ENCODE results near the gene HTRA3. TPM values are rescaled to one million over a fixed set of nuclear protein-coding genes. Genes with fewer than 3 reads are reported as not detected.

Gene HTRA3
- polyA plus RNA-seq, 1 donor, result 15.5 TPM

DNA sequence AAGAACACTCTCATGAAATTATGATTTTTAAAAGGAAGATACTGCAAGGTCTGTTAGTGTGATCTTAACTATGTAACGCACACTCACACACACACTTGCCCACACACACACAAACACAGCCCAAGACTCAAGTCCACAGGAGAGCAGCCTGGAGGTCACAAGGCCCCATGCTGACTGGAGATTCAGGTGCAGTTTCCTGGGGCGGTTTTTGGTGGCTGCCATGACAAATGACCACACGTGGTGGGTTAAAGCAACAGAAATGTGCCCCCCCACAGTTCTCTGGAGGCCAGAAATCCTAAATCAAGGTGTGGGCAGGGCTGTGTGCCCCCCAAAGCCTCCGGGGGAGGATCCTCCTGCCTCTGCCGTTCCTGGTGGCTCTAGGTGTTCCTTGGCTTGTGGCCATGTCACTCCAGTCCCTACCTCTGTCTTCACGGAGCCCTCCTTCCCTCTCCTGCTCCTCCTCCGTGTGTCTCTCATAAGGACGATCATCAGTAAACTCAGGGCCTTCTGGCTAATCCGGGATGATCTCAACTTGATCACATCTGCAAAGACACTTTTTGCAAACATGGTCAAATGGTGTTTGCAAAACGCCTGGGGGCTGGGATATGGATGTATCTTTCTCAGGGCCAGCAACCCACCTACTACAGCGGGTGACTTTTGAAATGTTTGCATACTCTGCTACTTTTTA, 9.7 kb upstream of the HTRA3 start:
- H3K27me3 ChIP-seq (ENCODE audit: control insufficient read depth, insufficient read depth, low read length), result no peaks in the 10 kb centered on the region
- no peaks in the 10 kb centered on the region for H3K4me1 ChIP-seq (ENCODE audit: control insufficient read depth, insufficient read depth, low read length)
- H3K36me3 ChIP-seq (ENCODE audit: control insufficient read depth, insufficient read depth, low read length), result no peaks in the 10 kb centered on the region
- H3K4me3 ChIP-seq (ENCODE audit: low read length), result no peak overlapping the region
- no CpG with 5 or more reads among the region's 11 CpGs for WGBS (ENCODE audit: insufficient coverage, low lambda C conversion rate)
- no peaks in the 10 kb centered on the region for H3K9me3 ChIP-seq (ENCODE audit: control insufficient read depth, low read depth, low read length)
- no peak overlapping the region for H3K27ac ChIP-seq (ENCODE audit: low read length)
- DNase-seq, result no peak

DNA sequence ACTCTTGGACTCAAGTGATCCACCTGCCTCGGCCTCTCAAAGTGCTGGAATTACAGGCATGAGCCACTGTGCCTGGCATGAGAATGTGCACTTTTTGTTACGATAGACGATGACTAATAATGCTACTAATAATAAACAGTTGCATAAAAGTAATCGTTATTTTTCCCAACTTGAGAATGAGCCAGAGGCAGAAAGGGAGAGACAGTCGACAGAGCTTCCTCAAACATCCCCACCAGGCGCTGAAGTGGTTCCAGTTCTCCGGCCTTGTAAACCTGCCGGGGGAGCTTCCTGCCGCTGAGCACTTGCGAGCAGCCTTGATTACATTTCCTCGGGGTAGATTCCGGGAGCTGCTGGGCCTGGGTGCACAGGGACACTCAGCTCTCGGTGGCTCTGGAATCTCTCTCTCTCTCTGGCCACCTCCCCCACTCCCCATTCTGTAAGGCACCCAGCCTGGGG, 8.9 kb upstream of the HTRA3 start:
- Histone ChIP-seq H3K4me1 (ENCODE audit: control insufficient read depth, insufficient read depth, low read length) (no peaks in the 10 kb centered on the region), H3K36me3 (ENCODE audit: control insufficient read depth, insufficient read depth, low read length) (no peaks in the 10 kb centered on the region), H3K9me3 (ENCODE audit: control insufficient read depth, low read depth, low read length) (no peaks in the 10 kb centered on the region), H3K4me3 (ENCODE audit: low read length) (no peak overlapping the region), H3K27ac (ENCODE audit: low read length) (no peak overlapping the region), H3K27me3 (ENCODE audit: control insufficient read depth, insufficient read depth, low read length) (no peaks in the 10 kb centered on the region)
- DNase-seq, result no peak
- WGBS (ENCODE audit: insufficient coverage, low lambda C conversion rate), result no CpG with 5 or more reads among the region's 13 CpGs

DNA sequence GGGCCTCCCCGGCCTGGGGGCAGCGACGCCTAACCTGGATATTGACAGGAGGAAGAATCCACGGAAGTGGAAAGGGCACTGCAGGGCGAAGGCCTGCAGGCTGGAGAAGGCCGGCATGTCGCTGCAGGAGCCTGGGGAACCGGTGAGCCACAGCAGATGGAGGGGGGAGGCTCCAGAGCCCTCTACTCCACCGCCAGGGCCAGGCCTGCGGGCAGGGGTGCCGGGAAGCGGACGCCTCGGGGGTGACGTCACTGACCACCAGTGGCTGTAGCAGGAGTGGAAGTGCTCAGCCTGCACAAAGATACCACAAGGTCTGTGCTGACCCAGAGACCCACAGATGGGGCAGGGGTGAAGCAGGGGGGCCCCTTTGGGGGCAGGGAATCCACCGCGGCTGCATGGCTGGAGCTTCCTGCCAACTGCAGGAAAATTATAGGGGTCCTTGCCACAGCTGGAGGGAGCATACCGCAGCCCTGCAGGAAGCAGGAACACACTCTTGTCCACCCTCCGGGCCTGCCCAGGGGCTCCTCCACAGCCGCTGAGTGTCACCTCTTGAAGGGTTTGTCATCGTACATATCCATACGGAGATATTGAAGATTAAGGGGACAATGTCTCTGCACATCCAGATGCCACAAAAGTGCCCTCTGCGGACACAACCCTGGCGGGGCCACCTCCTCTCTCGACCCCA, 7.6 kb upstream of the HTRA3 start:
- H3K4me3 ChIP-seq (ENCODE audit: low read length), result no peak overlapping the region
- H3K36me3 ChIP-seq (ENCODE audit: control insufficient read depth, insufficient read depth, low read length), result no peaks in the 10 kb centered on the region
- no peaks in the 10 kb centered on the region for H3K9me3 ChIP-seq (ENCODE audit: control insufficient read depth, low read depth, low read length)
- no peak for DNase-seq
- H3K4me1 ChIP-seq (ENCODE audit: control insufficient read depth, insufficient read depth, low read length), result no peaks in the 10 kb centered on the region
- no peak overlapping the region for H3K27ac ChIP-seq (ENCODE audit: low read length)
- no peaks in the 10 kb centered on the region for H3K27me3 ChIP-seq (ENCODE audit: control insufficient read depth, insufficient read depth, low read length)
- WGBS (ENCODE audit: insufficient coverage, low lambda C conversion rate), result no CpG with 5 or more reads among the region's 25 CpGs

DNA sequence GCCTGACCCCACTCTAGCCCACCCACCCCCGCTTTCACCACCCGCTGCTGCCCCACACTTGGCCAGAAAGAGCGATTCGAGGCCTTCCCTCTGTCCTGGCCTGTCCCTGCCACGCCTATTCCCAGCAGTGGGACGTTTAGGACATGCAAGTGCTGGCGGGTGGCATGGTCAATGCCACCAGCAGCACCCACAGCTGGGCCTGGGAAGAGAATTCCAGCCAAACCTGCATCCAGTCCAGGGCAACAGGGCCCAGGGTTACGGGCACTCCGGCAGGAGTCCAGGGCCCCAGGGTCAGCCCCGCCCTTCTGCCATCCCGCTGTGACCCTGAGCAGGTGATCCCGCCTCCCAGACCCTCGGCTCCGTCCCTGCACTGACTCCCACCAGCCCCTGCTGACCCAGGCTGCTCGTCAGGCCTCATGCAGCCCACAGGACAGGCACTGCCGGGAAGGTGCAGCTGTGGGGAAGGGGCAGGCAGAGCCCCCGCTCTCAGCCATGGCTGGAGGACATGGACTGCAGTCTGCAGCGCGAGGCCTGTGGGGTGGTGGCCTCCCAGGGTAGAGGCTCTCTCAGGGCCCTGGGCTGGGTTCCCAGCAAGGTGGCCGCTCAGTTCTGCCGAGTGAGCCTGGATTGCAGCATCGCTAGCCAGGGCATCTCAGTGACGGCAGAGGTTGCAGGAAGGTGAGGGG, 6.8 kb upstream of the HTRA3 start:
- no peaks in the 10 kb centered on the region for H3K9me3 ChIP-seq (ENCODE audit: control insufficient read depth, low read depth, low read length)
- DNase-seq, result no peak

DNA sequence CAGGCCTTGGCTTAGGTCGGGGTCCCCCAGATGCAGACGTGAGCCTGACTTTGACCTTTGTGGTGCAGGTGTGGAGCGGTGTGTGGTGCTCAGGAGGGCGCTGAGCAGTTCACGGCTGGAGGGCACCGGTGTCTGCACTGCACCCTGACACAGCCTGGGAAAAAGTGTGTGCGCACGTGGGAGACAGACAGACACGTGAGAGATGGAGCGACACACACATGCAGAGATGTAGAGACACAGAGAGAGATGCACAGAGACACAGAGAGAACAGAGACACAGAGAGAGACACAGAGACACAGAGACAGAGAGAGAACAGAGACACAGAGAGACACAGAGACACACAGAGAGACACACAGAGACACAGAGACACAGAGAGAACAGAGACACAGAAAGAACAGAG, 6.2 kb upstream of the HTRA3 start:
- no peak overlapping the region for H3K27ac ChIP-seq (ENCODE audit: low read length)
- no peaks in the 10 kb centered on the region for H3K9me3 ChIP-seq (ENCODE audit: control insufficient read depth, low read depth, low read length)
- WGBS (ENCODE audit: insufficient coverage, low lambda C conversion rate), result no CpG with 5 or more reads among the region's 10 CpGs
- H3K36me3 ChIP-seq (ENCODE audit: control insufficient read depth, insufficient read depth, low read length), result no peaks in the 10 kb centered on the region
- no peak overlapping the region for H3K4me3 ChIP-seq (ENCODE audit: low read length)
- H3K4me1 ChIP-seq (ENCODE audit: control insufficient read depth, insufficient read depth, low read length), result no peaks in the 10 kb centered on the region
- no peak for DNase-seq
- H3K27me3 ChIP-seq (ENCODE audit: control insufficient read depth, insufficient read depth, low read length), result peaks cover 5% of the 10 kb centered on the region

More for the DNA sequence above, 6.8 kb upstream of the HTRA3 start:
- Histone ChIP-seq H3K4me1 (ENCODE audit: control insufficient read depth, insufficient read depth, low read length) (no peaks in the 10 kb centered on the region), H3K27me3 (ENCODE audit: control insufficient read depth, insufficient read depth, low read length) (peaks cover 2% of the 10 kb centered on the region), H3K4me3 (ENCODE audit: low read length) (no peak overlapping the region), H3K36me3 (ENCODE audit: control insufficient read depth, insufficient read depth, low read length) (no peaks in the 10 kb centered on the region), H3K27ac (ENCODE audit: low read length) (no peak overlapping the region)
- no CpG with 5 or more reads among the region's 23 CpGs for WGBS (ENCODE audit: insufficient coverage, low lambda C conversion rate)

DNA sequence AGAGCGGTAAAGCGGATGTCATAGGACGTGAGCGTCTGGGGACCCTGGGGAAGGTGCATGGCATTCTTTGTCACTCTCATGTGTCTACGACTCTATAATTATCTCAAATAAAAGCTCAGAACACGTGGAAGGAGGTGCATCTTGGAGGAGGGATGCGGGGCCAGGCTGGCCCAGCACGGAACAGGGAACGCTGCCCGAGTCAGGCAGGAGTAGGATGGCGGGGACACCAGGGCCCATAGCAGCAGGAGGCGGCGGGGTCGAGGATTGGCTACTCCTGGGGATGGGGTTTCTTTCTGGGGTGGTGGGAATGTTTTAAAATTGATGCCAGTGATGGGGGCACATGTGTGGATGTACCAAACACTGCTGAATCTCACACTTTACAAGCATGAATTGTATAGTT, 5.4 kb upstream of the HTRA3 start:
- DNase-seq, result no peak
- Histone ChIP-seq H3K4me3 (ENCODE audit: low read length) (no peak overlapping the region), H3K27ac (ENCODE audit: low read length) (no peak overlapping the region), H3K27me3 (ENCODE audit: control insufficient read depth, insufficient read depth, low read length) (peaks cover 11% of the 10 kb centered on the region), H3K9me3 (ENCODE audit: control insufficient read depth, low read depth, low read length) (no peaks in the 10 kb centered on the region), H3K4me1 (ENCODE audit: control insufficient read depth, insufficient read depth, low read length) (no peaks in the 10 kb centered on the region), H3K36me3 (ENCODE audit: control insufficient read depth, insufficient read depth, low read length) (no peaks in the 10 kb centered on the region)
- WGBS (ENCODE audit: insufficient coverage, low lambda C conversion rate), result no CpG with 5 or more reads among the region's 14 CpGs

DNA sequence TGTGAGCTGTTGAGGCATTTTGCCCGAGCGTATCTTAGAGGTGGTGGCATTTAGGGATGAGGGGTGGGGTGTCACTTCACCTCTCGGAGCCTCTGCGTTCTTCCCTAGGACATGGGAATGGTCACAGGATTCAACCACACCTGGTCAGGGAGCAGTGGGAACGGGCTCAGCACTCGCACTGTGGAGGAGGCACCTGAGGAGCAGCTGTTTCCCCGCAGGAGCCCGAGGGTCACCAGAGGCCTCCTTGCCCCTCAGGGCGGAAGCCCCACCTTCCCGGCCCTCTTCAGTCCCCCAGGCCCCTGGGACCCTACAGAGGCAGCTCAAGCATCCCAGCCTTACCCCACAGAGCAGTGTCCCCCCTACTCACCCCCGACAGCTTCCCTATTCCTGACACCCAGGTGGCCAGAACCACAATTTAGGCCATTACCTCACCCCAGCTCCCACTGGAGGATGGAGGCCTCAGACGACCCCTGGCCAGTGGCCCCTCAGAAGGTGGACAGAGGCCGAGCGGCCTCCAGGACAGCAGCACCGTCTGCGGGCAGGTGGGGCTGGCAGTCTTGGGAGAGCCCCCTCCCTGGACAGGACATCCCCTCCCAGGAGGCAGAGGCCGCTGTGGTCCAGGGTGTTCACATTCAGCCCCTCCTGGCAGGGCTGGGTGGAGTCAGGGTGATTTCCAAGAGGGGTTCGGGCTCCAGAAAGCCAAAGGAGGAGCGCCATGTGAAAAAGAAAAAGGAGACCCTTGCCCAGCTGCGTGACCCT, 4.2 kb upstream of the HTRA3 start:
- no peaks in the 10 kb centered on the region for H3K36me3 ChIP-seq (ENCODE audit: control insufficient read depth, insufficient read depth, low read length)
- no peaks in the 10 kb centered on the region for H3K4me1 ChIP-seq (ENCODE audit: control insufficient read depth, insufficient read depth, low read length)
- no peak overlapping the region for H3K27ac ChIP-seq (ENCODE audit: low read length)
- no peak for DNase-seq
- H3K27me3 ChIP-seq (ENCODE audit: control insufficient read depth, insufficient read depth, low read length), result peaks cover 17% of the 10 kb centered on the region
- no peaks in the 10 kb centered on the region for H3K9me3 ChIP-seq (ENCODE audit: control insufficient read depth, low read depth, low read length)
- no CpG with 5 or more reads among the region's 20 CpGs for WGBS (ENCODE audit: insufficient coverage, low lambda C conversion rate)
- no peak overlapping the region for H3K4me3 ChIP-seq (ENCODE audit: low read length)

DNA sequence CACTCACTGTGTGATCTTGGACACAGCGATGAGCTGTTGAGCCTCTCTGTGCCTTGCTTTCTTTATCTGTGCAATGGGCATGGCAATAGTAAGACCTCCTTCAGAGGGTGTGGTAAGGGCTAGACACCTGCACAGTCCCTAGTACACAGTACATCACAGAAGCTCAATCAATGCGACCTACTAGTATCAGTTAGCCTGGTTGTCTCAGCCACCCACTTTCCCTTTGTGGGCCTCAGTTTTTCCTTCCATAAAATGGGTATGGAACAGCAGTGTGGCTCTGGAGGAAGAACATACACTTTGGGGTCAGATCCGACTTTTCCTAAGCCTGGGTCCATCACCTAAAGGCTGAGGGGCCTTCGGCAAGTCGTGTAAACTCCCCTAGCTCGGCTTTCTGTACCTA, 3.5 kb upstream of the HTRA3 start:
- Histone ChIP-seq H3K9me3 (ENCODE audit: control insufficient read depth, low read depth, low read length) (no peaks in the 10 kb centered on the region), H3K36me3 (ENCODE audit: control insufficient read depth, insufficient read depth, low read length) (no peaks in the 10 kb centered on the region), H3K4me1 (ENCODE audit: control insufficient read depth, insufficient read depth, low read length) (no peaks in the 10 kb centered on the region), H3K27me3 (ENCODE audit: control insufficient read depth, insufficient read depth, low read length) (peaks cover 25% of the 10 kb centered on the region), H3K4me3 (ENCODE audit: low read length) (no peak overlapping the region), H3K27ac (ENCODE audit: low read length) (no peak overlapping the region)
- no peak for DNase-seq
- no CpG with 5 or more reads among the region's 6 CpGs for WGBS (ENCODE audit: insufficient coverage, low lambda C conversion rate)

DNA sequence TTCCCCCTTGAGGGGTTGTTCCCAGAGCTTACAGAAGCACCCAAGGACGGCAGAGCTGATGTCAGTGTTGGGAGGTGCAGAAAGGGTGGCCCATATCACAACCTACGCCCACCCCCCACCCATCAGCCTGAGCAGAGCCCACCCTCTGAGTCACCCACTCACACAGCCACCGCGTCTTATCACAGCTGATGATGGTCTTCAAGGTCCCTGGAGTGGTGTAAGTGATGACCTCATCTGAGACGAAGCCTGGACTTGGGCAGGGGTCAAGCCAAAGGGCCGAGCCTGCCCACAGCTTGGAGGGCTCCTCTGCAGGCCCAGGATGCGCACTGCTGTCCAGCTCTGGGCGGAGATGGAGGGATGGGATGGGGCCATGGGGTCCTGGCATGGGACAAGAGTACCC, 3.0 kb upstream of the HTRA3 start:
- no peaks in the 10 kb centered on the region for H3K36me3 ChIP-seq (ENCODE audit: control insufficient read depth, insufficient read depth, low read length)
- WGBS (ENCODE audit: insufficient coverage, low lambda C conversion rate), result no CpG with 5 or more reads among the region's 8 CpGs
- no peaks in the 10 kb centered on the region for H3K4me1 ChIP-seq (ENCODE audit: control insufficient read depth, insufficient read depth, low read length)
- H3K27ac ChIP-seq (ENCODE audit: low read length), result no peak overlapping the region
- H3K27me3 ChIP-seq (ENCODE audit: control insufficient read depth, insufficient read depth, low read length), result peaks cover 28% of the 10 kb centered on the region
- DNase-seq, result no peak
- no peaks in the 10 kb centered on the region for H3K9me3 ChIP-seq (ENCODE audit: control insufficient read depth, low read depth, low read length)
- H3K4me3 ChIP-seq (ENCODE audit: low read length), result no peak overlapping the region

DNA sequence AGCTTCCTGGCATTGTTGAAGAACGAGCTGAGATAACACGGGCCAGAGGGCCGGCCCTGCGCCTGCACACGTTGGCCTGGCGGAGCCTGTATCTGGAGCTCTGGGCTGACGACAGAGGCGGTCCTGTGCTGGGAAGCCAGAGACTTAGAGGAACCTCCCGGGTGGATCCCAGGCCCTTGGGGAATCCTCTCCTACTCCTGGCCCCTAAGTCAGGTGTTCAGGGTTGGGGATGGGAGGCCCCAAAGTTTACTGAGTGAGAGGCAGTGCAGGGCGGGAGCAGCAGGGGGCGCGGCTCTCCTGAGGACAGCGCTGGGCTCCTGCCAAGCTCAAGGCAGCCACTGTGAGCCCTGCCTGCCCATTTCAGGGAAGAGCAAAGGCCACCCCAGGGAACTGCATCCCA, 2.5 kb upstream of the HTRA3 start:
- DNase-seq, result peak in 1 of 2 donors; percentile 44
- Histone ChIP-seq H3K27me3 (ENCODE audit: control insufficient read depth, insufficient read depth, low read length) (peaks cover 29% of the 10 kb centered on the region), H3K4me3 (ENCODE audit: low read length) (no peak overlapping the region), H3K9me3 (ENCODE audit: control insufficient read depth, low read depth, low read length) (no peaks in the 10 kb centered on the region), H3K36me3 (ENCODE audit: control insufficient read depth, insufficient read depth, low read length) (no peaks in the 10 kb centered on the region), H3K4me1 (ENCODE audit: control insufficient read depth, insufficient read depth, low read length) (no peaks in the 10 kb centered on the region), H3K27ac (ENCODE audit: low read length) (no peak overlapping the region)
- no CpG with 5 or more reads among the region's 13 CpGs for WGBS (ENCODE audit: insufficient coverage, low lambda C conversion rate)
